ENCODE results near the gene OBSCN.
"Not testable (repeated sequence)": the region's sequence is repeated elsewhere in the genome, so short reads cannot be mapped to it uniquely, and the experiment has no call there.

OBSCN gene

DNA sequence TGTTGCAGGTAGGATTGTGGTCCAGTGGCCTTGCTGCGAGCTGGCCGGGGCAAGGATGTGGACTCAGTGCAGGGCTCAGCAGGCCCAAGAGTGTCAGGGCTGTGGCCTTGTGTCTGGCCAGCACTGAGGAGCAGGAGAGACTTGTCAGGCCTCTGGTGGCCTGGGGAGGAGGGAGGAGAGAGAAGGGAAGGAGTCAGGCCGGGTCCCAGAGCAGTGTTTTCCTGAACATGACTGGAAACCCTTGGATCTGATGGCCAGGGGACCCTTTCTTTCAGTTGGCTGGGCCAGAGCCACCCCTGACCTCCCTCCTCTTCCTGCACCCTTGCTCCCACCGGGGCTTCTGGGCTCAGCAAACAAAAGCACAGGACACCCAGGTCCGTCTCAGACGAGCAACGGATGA, 37.2 kb upstream of the OBSCN start:
- ATAC-seq = no peak

DNA sequence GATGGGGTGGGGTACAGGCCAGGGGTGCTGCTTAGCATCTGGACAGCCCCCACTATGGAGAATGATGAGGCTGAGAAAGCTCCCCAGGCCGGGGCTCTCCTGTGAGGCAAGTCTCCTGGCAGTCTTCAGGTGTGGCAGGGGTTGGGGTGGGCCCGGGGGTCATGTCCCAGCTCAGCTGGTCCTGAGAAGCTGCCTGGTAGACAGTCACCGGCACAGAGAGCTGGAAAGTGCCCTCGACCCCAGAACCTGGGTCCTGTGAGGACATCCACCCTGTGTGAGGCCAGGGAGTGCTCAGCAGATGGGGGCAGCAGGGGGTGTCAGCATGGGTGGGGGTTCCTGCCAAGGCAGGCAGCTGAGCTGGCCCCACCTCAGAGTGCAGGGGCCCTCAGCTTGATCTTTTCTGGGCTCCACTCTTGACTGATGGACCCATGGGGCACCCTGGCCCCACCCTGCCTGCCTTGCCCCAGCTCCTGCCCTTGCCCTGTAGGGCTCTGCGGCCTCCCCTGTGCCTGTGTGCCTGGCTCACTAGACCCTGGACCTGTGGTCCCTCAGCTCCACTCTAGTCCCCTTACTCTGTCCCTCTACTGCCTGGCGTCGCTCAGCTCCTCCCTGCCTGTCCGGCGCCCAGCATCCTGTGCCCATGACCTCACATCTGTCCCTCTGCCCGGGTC, 36.5 kb upstream of the OBSCN start:
- no peak for ATAC-seq

DNA sequence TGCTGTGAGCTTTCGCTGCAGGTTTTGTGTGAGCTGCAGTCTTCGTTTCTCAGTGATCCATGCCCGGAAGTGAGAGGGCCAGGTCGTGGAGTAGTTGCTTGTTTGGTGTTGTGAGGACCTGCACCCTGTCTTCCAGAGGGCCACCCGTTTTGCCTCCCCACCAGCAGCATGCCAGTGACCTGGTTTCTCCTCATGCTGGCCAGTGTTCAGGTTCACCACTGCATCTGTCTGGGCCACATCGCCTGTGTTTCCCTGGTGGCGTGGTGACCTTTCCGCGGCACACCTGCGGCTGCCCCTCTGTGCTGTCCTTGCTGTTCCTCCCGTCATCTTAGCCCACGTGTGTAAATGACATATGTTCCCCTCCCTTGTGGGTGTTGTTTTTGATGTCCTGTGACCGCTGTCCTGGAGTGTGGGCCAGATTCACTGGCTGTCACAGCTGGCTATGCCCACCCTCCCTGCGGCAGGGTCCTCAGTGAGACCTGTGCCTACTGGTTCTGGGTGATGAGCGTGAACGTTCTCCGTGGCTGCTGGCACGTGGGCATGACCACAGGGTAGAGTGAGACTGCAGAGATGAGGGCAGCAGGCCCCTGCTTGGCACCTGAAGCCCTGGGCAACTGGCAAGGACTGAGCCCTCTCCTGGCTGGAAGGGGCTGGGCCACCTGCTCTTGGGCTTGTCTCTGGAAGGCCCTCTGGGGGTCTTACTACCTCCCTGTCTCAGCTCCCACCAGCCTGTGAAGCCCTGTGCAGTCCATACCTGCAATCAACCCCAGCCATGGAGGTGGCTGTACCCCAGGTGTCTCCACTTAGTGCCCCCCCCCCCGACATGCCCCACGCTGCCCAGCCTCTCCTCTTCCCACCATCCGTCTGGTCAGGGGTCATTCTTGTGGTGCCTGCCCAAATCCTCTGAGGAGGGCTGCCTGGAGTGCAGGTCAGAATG, 35.0 kb upstream of the OBSCN start:
- ATAC-seq = no peak

DNA sequence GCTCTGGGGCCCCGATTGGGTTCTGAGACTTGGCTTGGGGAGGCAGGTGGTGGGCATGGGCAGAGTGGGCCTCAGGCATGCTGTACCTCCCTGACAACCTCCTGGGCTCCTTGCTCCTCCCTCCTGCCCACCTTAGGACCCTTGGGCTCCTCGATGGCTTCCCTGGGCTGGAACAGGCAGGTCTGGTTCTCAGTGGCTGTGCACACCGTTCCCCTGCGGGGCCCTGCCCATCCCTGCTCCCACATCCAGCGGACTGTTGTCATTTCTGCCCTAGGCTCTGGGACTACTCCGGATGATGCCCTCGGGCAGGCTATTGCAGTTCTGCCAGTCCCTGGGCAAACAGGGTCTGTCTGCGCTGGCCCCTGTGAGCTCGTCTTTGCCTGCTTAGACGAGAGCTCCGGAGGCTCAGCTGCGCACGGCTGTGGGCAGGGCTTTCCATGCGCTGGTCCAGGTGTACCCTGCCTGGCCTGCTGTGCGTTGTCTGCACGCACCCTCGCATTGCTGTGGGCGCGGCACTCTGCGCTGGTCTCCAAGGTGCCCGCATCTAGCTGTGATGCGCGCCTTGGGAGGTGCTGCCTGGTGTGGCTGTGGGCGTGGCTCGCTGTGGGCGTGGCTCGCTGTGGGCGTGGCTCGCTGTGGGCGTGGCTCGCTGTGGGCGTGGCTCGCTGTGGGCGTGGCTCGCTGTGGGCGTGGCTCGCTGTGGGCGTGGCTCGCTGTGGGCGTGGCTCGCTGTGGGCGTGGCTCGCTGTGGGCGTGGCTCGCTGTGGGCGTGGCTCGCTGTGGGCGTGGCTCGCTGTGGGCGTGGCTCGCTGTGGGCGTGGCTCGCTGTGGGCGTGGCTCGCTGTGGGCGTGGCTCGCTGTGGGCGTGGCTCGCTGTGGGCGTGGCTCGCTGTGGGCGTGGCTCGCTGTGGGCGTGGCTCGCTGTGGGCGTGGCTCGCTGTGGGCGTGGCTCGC, 34.0 kb upstream of the OBSCN start:
- ATAC-seq = not testable (repeated sequence)

DNA sequence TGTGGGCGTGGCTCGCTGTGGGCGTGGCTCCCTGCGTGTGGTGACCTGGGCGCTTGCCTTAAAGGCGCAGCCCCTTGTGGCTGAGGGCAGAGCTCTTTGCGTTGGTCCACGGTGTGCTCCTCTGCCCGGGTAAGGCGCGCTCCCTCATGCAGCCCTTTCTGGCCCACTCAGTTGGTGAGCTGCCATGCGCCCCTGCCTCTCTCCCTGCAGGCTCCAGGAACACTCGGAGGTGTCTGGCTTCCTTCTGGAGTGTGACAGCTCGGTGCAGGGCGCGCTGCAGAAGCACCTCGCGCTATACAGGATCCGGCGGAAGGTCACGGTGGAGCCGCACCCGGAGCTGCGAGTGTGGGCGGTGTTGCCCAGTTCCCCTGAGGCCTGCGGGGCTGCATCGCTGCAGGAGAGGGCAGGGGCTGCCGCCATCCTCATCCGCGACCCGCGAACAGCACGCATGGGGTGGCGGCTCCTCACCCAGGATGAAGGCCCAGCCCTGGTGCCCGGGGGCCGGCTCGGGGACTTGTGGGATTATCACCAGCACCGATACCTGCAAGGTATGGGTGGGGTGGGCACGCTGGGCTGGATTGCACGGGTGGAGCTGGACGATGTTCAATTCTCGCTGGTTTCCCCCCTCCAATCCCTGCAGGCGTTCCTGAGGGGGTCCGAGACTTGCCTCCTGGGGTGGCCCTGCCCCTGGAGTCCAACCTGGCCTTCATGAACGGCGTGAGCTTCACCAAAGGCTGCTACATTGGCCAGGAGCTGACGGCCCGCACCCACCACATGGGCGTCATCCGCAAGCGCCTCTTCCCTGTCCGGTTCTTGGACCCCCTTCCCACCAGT, 33.1 kb upstream of the OBSCN start:
- ATAC-seq = peak in 1 of 2 donors; percentile 29

DNA sequence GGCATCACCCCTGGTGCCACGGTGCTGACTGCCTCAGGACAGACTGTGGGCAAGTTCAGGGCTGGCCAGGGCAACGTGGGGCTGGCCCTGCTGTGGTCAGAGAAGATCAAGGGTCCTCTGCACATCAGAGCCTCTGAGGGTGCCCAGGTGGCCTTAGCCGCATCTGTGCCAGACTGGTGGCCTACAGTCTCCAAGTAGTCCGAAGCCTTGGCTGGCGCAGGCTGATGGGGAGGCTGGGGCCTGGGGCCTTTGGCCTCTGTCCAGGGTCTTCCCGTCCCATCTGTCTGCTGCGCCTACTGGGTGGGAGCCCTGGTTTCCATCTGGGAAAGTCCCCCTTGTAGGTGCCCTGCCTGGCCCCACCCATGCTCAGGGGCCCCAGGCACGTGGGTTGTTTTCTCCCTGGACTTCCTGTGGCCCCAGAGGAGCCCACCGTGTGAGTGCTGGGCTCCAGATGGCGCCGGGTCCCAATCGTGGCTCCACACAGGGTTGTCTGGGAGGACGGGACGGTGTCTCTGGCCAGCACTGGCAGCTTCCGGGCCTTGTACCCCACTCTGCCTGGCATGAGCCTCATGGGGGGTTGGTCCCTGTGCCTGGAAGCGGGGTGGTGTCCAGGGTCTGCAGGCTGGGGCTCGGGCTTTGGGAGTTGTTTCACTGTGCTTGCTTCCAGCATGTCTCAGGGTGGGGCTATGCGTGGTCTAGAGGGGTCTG, 32.4 kb upstream of the OBSCN start:
- ATAC-seq = no peak

DNA sequence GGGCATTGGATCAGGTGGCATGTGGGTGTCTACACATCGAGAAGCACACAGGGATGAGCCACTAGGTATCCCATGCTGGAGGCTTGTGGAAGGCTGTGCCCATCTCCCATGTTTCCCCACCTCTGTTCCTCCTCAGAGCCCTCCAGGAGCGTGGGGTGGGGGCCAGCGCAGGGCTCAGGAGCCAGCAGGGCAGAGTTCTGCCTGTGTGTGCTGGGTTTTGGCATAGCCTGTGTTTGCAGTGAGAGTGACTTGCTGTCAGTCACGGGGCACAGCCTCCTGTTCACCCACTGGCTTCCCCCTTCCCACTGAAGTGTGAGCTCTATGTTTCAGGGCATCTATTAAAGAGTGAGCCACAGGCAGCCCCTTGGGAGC, 31.8 kb upstream of the OBSCN start:
- ATAC-seq = no peak

DNA sequence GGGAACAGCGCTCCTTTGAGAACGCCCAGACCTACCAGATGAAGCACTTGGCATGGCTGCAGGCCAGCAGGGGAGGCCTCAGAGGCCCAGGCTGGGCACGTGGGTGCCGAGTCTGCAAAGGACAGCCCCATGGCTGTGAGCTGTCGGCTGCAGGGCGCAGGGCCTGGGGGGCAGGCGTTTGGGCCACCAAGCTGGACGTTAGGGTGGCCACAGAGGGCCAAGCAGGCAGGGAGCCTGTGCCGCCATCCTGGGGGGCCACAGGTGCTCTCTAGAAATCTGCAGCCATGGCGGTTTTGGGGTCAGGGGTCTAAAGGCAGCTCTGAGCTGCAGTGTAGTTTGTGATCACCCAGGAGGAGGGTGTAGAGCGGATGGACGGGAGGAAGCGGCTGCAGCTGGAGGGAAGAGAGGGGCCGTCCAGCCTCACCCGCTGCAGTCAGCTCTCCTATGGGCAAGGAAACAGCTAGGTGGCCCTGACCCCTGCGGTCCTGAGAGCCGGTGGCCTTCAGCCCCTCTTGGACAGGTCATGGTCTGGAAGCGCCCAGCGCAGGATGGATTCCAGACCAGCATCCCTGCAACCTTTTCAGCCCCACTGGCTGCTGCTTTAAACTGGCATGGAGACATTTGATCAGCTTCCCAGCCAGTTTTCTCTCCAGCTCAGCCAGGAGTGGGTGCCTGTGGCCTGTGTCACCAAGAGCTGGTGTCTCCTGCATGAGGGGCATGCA, 31.2 kb upstream of the OBSCN start:
- ATAC-seq = no peak

DNA sequence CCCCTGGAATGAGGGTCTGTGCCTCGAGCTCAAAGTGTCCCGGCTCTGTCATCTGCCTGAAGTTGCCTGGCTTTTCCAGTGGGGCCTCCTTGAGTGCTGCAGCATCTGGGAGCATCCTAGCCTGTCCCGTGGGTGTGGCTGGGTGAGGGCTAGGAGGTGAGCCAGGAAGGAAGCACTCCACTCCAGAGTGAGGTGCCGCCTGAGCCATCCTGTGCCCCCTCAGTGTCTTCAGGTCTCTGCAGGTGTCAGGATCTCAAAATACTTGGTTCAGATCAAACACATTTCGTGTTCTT, 30.7 kb upstream of the OBSCN start:
- no peak for ATAC-seq

DNA sequence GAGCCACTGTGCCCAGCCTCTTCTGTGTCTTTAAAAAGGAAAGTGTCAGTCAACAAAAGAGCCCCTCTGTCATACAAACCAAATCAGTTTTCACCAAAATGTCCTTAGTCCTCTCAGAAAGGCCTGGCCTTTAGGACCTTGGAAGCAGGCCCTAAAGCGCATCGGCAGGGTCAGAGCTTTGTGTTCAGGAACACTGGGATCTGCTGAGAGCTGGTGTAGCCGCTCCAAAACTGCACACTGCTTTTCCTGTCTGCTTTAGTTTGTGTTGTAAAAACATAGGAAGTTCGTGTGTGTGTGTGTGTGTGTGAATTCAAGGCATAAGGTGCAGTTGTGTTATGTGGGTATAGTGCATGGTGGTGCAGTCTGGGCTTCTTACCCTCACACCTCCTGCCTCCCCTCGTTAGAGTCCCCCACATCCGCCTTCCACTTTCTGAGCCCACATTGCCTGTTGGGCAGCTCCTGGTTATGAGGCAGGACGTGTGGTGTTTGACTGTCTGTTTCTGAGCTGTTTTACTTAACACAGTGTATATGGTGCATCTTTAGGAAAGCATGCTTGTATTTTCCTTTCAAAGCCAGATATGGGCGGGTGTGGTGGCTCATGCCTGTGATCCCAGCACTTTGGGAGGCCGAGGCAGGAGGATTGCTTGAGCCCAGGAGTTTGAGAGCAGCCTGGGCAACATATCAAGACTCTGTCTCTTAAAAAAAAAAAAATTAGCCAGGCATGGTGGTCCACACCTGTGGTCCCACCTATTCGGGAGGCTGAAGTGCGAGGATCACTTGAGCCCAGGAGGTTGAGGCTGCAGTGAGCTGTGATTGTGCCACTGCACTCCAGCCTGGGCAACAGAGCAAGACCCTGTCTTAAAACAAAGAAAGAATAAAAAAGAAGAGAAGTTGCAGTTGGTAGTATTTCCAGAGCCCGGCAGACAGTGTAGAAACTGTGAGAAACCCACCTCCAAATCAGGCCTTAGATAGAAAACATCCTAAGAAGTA, 29.8 kb upstream of the OBSCN start:
- ATAC-seq = no peak

DNA sequence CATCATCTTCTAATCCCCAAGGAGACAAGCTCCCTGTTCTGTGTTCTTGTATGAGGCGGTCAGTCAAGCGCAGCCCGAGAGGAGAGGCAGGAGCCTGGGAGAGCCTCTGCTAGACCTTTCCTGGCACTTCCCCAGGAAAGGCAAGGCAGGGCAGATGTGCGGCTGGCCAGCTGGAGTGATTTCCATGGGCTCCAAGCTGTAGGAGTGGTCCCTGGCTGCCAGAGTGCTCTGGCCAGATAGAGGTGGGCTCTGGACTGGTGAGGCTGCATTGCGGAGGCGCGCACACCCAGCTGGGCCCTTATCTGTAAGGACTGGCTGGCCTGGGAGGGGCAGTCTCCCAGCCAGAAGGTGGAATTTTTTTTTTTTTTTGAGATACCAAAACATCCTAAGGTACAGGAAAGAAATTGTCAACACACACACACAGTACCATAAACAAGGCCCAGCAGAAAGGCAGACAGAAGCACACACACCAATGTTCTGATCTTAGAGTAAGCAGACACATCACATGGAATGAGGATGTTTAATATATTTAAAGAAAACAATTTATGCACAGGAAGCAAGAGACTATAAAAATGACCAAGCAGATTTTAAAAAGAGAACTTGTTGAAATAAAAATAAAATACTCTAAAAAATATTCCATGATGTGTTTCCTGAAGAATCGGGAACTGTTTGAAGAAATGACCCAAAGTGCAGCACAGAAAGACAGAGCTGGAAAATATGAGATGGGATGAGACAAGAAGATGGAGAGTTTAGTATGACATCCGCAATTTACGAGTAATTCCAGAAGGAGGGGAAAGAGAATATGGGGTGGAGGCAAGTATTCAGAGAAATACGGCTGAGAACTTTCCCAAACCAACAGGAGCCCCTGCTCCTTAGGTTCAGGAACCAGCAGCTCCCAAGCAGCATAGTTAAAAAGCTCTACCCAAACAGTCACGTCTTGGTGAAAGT, 28.8 kb upstream of the OBSCN start:
- ATAC-seq = no peak

DNA sequence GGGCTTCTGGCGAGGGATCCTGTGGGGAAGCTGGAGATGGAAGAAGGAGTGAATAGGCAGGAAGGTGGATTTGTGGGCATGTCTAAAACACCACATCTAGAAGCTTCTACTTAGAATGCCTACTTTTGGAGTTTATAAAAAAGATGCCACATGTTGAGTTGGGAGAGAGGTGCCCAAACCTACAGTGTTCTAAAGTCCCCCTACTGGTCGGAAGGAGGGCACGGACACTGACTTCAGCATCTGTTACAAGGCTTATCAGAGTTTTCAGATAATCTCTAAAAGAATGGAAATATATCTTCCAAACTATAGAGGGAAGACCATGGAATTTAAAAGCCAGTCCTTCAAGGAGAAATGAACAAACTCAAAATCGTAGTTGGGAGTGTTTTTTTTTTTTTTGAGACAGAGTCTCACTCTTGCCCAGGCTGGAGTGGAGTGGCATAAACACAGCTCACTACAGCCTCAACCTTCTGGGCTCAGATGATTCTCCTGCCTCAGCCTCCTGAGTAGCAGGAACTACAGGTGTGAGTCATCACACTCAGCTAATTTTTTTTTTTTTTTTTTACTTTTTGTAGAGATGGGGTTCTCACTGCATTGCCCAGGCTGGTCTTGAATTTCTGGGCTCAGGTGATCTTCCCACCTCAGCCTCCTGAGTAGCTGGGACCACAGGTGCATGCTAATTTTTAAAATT, 27.4 kb upstream of the OBSCN start:
- no peak for ATAC-seq

DNA sequence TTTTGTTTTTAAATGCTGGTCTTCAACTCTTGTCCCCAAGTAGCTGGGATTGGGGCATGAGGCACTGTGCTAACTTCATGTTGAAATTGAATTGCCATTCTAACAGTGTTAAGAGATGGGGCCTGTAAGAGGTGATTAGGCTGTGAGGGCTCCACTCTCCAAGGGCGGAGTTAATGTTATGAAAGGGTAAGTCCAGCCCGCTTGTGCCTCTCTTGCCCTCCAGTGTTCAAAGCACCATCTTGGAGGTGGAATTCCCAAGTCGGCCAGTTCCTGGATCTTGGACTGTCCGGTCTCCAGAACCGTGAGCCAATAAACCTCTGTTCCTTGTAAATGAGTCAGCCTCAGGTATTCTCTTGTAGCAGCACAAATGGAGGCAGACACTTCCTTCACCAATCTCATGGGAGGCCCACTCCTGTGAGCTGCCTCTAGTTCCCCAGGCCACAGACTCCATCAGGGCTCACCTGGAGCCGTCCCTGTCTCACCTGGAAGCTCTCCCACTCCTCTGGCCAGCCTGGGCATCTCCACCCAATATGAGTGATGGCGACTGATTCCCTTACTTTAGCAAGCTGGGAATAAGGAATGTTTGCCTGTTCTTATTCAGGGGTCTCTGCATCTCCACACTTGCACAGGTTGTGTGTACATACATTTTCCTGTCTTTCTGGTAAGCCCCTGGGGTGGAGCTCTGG, 26.7 kb upstream of the OBSCN start:
- no peak for ATAC-seq

DNA sequence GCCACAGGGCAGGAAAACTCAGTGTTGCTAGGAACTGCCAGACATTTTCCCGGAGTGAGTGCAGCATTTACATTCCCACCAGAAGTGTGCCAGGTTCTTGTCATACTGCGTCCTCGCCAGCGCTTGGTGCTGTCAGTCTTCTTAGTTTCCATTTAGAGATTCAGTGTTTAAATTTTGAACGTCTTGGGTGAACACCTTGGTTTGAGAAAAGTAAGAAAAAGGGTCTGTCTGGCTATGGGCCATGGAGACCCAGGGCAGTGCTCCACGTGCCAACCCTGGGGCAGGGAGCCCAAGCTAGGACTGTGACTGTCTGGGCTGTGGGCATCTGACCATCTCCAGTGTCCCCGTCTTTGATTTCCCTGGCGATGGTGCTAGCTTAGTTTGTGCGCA, 26.2 kb upstream of the OBSCN start:
- no peak for ATAC-seq

DNA sequence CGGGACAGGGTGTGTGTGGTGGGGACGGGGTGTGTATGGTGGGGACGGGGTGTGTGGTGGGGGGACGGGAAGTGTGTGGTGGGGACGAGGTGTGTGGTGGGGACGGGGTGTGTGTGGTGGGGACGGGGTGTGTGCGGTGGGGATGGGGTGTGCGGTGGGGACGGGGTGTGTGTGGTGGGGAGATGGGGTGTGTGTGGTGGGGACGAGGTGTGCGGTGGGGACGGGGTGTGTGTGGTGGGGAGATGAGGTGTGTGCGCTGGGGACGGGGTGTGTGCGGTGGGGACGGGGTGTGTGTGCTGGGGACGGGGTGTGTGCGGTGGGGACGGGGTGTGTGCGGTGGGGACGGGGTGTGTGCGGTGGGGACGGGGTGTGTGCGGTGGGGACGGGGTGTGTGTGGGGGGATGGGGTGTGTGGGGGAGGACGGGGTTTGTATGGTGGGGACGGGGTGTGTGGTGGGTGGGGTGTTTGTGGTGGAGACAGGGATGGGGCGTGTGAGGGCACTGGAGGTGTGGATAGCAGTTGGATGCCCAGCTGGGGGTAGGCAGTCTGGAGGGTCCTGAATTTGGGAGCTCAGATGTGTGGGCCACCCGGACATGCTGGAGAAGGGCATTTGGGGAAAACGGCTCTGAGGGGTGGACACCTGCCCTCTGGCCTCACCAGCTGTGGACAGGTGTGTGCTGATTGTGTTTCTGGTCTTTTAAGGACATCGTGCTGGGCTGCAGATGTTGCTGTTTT, 25.4 kb upstream of the OBSCN start:
- no peak for ATAC-seq

DNA sequence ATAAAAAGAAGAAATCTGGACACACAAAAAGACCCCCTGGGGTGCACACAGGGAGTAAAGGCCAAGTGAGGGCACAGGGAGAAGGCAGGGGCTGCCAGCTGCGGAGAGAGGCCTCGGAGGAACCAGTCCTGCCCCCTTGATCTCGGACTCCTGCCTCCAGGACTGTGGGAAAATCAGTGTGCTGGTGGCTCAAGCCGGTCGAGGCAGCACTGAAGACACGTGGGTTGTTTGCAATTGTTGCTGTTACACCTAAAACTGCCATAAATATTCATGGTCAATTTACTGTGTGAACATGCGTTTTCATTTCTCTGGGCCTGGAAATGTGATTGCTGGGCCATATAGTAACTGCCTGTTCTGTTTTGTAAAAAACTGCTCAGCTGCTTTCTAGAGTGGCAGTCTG, 23.7 kb upstream of the OBSCN start:
- no peak for ATAC-seq

DNA sequence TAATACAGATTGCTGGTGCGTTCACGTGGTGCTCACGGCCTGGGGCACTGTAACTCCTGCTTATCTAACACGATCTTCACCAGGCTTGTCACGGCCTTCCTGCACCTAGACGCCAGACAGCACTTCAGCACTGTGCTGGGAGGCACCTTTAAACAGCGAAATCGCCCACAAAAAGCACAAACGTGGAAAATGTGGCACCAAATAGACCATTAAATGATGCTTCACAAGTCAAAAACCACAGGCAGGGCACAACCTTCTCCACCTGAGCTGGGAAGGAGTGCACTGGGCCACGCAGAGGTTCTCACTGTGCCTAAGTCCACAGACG, 22.2 kb upstream of the OBSCN start:
- ATAC-seq = peak; percentile 71 to 74
